GM21447 (cell line): Measurements from ENCODE around the gene GPR34.
"Not testable (repeated sequence)": the region's sequence is repeated elsewhere in the genome, so short reads cannot be mapped to it uniquely, and the experiment has no call there.

Experiments
- ATAC-seq: cut with Tn5 transposase; IDR thresholded peaks from one replicate; pipeline ENCODE4 v1.9.1; 2021; ENCODE audit not compliant: unreplicated experiment

Gene GPR34, protein sequence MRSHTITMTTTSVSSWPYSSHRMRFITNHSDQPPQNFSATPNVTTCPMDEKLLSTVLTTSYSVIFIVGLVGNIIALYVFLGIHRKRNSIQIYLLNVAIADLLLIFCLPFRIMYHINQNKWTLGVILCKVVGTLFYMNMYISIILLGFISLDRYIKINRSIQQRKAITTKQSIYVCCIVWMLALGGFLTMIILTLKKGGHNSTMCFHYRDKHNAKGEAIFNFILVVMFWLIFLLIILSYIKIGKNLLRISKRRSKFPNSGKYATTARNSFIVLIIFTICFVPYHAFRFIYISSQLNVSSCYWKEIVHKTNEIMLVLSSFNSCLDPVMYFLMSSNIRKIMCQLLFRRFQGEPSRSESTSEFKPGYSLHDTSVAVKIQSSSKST

DNA sequence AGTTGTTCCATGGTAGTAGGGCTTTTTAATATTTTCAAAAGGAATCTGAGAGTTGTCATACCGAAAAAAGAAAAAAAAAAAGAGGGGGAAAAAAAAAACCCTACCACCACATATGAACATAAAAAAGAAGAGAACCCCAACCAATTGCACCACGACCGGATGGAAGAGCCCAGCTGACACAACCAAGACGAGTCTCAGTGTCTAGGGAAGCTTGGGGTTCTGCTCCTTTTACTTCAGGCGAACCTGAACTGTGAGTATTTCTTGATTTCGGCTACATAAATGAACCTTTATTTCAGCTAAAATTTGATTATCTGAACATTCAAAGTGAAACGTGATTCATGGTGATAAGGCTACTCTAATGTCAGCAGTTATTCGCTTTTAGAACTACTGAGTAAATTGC, at the start of gene GPR34:
TSS of gene GPR34 (plus strand) at position 139 of the 400 bp plus-strand sequence. CDS start 6,661 bp downstream, outside the sequence.
- ATAC-seq = no peak

GRCh38 chrX:41646201-41646600, 42.6 kb upstream of the GPR34 start:
- not testable (repeated sequence) for ATAC-seq

GRCh38 chrX:41653125-41653524, 35.6 kb upstream of the GPR34 start:
- no peak for ATAC-seq

DNA sequence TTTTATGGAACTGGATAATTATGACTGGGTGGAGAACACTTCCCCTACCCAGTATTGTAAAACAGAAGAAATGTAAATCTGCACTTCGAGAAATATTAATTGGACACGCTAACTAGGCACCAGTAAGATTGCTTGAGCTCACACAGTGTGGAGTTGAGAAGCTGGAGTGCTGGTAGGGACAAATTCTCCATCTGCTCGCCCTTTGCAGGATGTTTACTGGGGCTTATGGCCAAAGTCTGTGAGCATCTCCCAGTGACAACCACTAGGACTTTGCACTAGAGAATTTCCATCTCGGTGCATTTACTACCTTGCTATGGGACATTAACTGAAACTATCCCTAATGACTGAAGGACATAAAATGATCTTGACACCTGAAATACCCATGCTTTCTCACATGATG, 33.7 kb upstream of the GPR34 start:
- no peak for ATAC-seq

GRCh38 chrX:41655631-41656030, 33.1 kb upstream of the GPR34 start:
- ATAC-seq = no peak

GRCh38 chrX:41661366-41662095, 27.2 kb upstream of the GPR34 start:
- no peak for ATAC-seq

DNA sequence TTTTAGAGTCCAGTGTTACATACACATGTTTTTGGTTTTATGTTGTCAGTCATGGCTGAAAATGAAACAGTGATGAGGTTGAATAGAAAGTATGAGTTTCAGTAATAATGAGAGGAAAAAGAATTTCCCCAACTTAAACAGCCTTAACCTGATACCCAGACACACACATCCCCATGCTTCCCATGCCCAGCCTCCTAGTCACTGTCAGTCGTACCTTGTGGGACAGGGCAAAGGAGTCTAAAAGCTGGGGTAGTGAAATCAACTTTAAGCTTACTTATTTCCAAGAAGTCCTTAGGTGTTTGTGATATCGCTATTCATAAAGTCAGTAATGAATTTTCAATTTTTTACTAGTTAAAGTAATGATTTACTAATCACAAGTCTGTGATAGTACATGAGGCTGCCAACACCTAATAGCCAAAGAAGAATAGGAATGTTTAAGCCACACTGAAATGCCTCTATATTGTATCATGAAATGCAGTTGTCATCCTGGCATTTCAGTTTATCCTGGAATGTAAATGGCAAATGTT, 24.3 kb upstream of the GPR34 start:
- peak; percentile 93 for ATAC-seq

DNA sequence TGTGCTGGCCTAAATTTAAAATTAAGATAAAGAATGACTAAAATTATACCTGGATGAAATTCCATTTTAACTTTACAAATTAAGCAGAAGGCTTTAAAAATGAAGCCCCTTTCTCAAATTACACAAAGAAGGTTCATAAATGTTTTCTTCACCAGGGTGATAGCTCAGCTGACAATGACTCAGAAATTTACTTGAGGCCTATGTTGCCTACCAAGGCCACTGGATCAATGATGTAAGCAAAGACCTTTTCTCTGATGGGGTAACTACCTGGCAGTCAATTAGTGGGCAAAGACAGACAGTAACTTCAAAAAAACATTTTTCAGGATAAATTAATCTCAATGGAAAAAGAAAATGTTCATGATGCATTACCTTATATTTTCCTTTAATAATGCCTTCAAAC, 23.9 kb upstream of the GPR34 start:
- no peak for ATAC-seq

GRCh38 chrX:41665686-41666085, 23.1 kb upstream of the GPR34 start:
- ATAC-seq = no peak

DNA sequence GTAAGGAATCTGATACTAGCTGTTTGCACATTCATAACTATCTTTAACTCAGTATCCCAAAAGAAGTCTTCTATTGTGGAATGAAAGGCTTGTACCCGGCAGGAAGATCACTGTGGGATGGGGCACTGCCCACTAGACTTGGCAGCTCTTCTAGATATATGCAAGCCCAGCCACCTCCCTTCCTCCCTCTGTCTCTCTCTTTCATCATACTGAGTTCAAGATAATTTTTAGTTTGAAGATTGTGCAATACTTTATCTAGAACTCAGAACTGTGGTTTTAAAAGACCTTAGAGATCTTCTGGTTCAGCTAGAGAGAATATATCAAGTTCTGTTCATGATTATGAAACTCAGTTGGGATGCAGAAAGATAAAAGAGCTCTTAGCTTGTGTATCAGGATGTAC, 22.5 kb upstream of the GPR34 start:
- ATAC-seq = no peak

- no peak for ATAC-seq
These were observed 21.1 kb upstream of the GPR34 start for GRCh38 chrX:41667631-41668030.

DNA sequence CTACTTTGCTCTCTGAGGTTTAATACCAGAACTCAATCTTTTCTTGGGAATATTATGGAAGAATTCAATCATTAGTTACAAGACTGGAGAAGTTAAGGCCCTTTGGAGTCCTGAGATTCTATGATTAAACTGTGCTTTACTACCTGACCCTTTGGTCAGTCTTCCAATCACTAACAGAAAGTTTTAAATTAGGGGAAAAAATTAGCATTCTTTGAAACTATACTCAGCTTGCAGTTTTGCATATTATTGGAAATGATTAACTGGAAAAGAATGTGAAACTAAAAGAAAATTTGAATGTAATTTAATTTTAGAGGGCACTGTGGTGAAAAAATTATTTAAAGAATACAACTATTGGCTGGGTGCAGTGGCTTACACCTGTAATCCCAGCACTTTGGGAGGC, 18.7 kb upstream of the GPR34 start:
- no peak for ATAC-seq

GRCh38 chrX:41671082-41671481, 17.7 kb upstream of the GPR34 start:
- no peak for ATAC-seq

DNA sequence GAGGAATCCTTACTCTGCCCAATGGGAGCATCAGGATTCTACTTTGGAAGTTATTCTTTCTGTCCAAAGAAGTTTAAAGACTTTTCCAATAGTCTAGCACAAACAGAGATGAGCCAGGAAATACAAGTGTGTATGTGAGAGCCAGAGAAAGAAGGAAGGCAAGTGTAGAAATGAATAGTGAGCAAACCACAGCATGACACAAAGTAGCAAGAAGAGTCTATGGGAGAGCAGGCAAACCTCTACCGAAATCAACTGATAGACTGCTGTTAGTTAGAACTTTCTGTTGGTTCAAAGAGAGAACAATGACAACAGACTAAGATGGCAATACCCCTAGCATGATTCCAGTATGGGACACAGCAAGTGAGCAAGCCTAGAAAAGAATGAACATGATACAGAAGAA, 16.1 kb upstream of the GPR34 start:
- no peak for ATAC-seq

GRCh38 chrX:41676361-41676760, 12.4 kb upstream of the GPR34 start:
- not testable (repeated sequence) for ATAC-seq

DNA sequence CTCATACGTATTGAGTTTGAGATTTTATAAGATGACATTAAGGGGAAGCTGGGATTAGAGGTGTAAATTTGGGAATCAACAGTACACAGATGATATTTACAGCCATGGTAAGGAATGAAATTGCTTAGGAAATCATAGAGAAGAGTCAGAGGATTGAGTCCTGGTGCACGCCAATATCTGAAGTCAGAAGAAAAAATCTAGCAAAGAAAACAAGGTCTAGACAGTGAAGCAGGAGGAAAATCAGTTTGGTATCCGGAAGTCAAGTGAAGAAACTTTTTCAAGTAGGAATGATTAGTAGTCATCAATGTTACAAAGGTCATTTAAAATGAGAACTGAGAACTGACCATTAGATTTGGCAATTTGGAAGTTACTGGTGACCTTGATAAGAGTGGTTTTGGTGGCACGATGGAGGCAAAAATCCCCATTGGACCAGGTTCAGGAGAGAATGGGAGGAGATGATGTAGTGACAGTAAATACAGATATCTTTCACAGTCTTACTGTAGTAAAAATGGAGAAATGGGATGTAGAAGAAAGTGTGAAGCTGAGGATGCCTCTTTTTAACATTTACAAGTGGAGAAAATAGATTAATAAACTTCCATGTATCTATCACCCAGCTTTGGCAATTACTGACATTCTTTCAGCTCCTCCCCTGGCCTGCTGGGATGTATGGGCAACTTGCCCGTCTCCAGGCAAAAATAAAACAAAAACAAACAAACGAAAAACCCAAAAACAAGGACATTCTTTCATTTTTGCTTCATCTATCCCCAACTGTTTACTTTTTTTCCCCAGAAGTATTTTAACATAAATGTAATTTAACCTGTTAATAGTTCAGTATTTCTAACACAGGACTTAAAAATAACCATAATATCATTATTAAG, 11.4 kb upstream of the GPR34 start:
- ATAC-seq = no peak

- no peak for ATAC-seq
These were observed 4.6 kb upstream of the GPR34 start for GRCh38 chrX:41684138-41684537.

- ATAC-seq = no peak
These were observed 3.8 kb upstream of the GPR34 start for GRCh38 chrX:41684940-41685339.

DNA sequence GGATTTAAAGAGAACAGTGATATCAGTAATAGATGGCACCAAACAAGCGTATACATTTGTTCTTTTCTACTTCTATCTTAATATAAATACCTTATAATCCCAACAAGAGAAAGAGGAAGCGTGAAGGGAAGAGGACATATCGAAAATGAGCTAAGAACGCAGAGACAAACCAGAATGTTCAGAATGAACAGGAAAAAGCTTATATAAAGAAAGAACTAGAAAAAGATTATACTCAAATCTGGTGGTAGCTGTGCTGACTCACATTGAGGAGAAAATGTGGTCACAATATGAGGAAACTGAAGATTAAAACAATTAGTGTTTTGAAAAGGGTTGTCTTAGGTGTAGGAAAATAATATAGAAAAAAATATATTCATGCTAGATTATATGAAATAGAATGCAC, 2.0 kb upstream of the GPR34 start:
- ATAC-seq = no peak

- no peak for ATAC-seq
These were observed 617 bp upstream of the GPR34 start for GRCh38 chrX:41688156-41688555.

GRCh38 chrX:41689711-41690110, 938 bp downstream of the GPR34 start:
- no peak for ATAC-seq
